ENCODE data around the gene OR1S1. TPM values are rescaled to one million over a fixed set of nuclear protein-coding genes. Genes with fewer than 3 reads are reported as not detected.

Gene OR1S1
- total RNA-seq, 1 experiment from 2014 or later, result not detected

Other genes with a start within 250 kb of the OR1S1 start
- not detected for gene OR9Q1, start 188.8 kb upstream of the OR1S1 start, total RNA-seq (2021; ENCODE audit: unreplicated experiment)
- not detected for gene OR6Q1, start 181.8 kb upstream of the OR1S1 start, total RNA-seq (2021; ENCODE audit: unreplicated experiment)
- not detected for gene OR9I1, start 87.2 kb upstream of the OR1S1 start, total RNA-seq (2021; ENCODE audit: unreplicated experiment)
- not detected for gene OR9Q2, start 23.6 kb upstream of the OR1S1 start, total RNA-seq (2021; ENCODE audit: unreplicated experiment)
- not detected for gene OR1S2, start 8.6 kb upstream of the OR1S1 start, total RNA-seq (2021; ENCODE audit: unreplicated experiment)
- not detected for gene OR10Q1, start 16.2 kb downstream of the OR1S1 start, total RNA-seq (2021; ENCODE audit: unreplicated experiment)
- not detected for gene OR10W1, start 55.5 kb downstream of the OR1S1 start, total RNA-seq (2021; ENCODE audit: unreplicated experiment)
- not detected for gene OR5B17, start 146.3 kb downstream of the OR1S1 start, total RNA-seq (2021; ENCODE audit: unreplicated experiment)
- not detected for gene OR5B3, start 194.2 kb downstream of the OR1S1 start, total RNA-seq (2021; ENCODE audit: unreplicated experiment)
- gene OR5B2, start 215.4 kb downstream of the OR1S1 start, total RNA-seq (2021; ENCODE audit: unreplicated experiment), result not detected
- gene OR5B12, start 229.5 kb downstream of the OR1S1 start, total RNA-seq (2021; ENCODE audit: unreplicated experiment), result not detected

All from HCT116 (cell line).